Suprapubic skin (tissue), 4 donors: ENCODE data around the gene HCFC1R1. TPM values are rescaled to one million over a fixed set of nuclear protein-coding genes. Genes with fewer than 3 reads are reported as not detected.

Experiments used
- DNase-seq, 2 donors: peaks; one replicate each; pipeline ENCODE4 v3.0.0-alpha.2; 2019; ENCODE audit warnings: low spot score in 2 of 2
- H3K27ac ChIP-seq: fragments of 200-600 bp; sonication (generic); one replicate; pipeline ENCODE4 v1.5.1; 2019
- H3K27me3 ChIP-seq: fragments of 200-600 bp; sonication (generic); one replicate; pipeline ENCODE4 v1.5.1; 2019
- H3K36me3 ChIP-seq: fragments of 200-600 bp; sonication (generic); one replicate; pipeline ENCODE4 v1.5.1; 2019
- H3K4me1 ChIP-seq: fragments of 200-600 bp; sonication (generic); one replicate; pipeline ENCODE4 v1.5.1; 2019
- H3K4me3 ChIP-seq: fragments of 200-600 bp; sonication (generic); one replicate; pipeline ENCODE4 v1.5.1; 2019; ENCODE audit warnings: mild to moderate bottlenecking
- H3K9me3 ChIP-seq: fragments of 200-600 bp; sonication (generic); one replicate; pipeline ENCODE4 v1.5.1; 2019
- CTCF ChIP-seq, 2 donors: fragments of 200-600 bp in 1 of 2; fragments of 450-650 bp in 1 of 2; sonication (generic) in 1 of 2; IDR thresholded peaks; one replicate each; pipeline ENCODE4 v1.5.1; 2016 to 2019; ENCODE audit warnings: antibody characterized with exemption in 2 of 2, mild to moderate bottlenecking in 1 of 2, moderate library complexity in 1 of 2
- EP300 ChIP-seq: sonication (generic); formaldehyde crosslinking; IDR thresholded peaks from one replicate; pipeline ENCODE4 v1.6.1; 2017; ENCODE audit warnings: antibody characterized with exemption
- POLR2A ChIP-seq, 2 donors: fragments of 450-650 bp; IDR thresholded peaks; one replicate each; pipeline ENCODE4 v1.6.1; 2017; ENCODE audit warnings: antibody characterized with exemption in 2 of 2, mild to moderate bottlenecking in 2 of 2, moderate library complexity in 2 of 2
- POLR2AphosphoS5 ChIP-seq, 3 donors: sonication (generic); formaldehyde crosslinking; IDR thresholded peaks; one replicate each; pipeline ENCODE4 v1.6.1; 2017; ENCODE audit warnings: antibody characterized with exemption in 3 of 3
- WGBS: methylation state at CpG from one replicate; pipeline ENCODE4 v1.1.5; 2018; 5-methylcytosine and 5-hydroxymethylcytosine counted together
- total RNA-seq, 4 donors: library from RNA; depleted of rRNA; stranded (reverse); fragments of >200 nt; gene quantifications; one replicate each; pipeline ENCODE4 v1.1.0, GENCODE V29; 2016

Gene HCFC1R1
- total RNA-seq, 4 donors from 2014 or later: 32.6 to 65.4 (median 51.5) TPM

DNA sequence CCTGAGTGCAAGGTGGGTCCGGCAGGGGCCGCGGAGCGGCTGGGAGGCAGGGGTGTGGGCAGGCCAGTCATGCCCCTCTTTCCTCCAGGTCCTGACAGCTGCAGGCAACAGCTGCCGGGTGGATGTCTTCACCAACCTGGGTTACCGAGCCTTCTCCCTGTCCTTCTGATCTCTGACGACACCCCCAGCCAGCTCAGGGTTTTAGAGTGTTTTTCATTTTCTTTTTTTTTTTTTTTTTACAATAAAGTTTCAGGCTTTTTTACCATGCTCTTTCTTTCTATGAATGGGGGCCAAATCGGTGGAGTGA, 3.7 kb upstream of the HCFC1R1 start:
- Histone ChIP-seq H3K27ac (no peak overlapping the region), H3K36me3 (peaks cover 19% of the 10 kb centered on the region), H3K27me3 (peaks cover 21% of the 10 kb centered on the region), H3K9me3 (no peaks in the 10 kb centered on the region), H3K4me1 (peaks cover 61% of the 10 kb centered on the region), H3K4me3 (no peak overlapping the region)
- no peak for TF ChIP-seq POLR2AphosphoS5 (IDR thresholded peaks at IDR 0.05)
- no peak for TF ChIP-seq POLR2A (IDR thresholded peaks at IDR 0.05)
- TF ChIP-seq CTCF (IDR thresholded peaks at IDR 0.05): no peak
- no peak for TF ChIP-seq EP300
- WGBS: 86% methylated on average over 8 of the region's 8 CpGs
- DNase-seq: no peak

- TF ChIP-seq CTCF (IDR thresholded peaks at IDR 0.05) (no peak), POLR2AphosphoS5 (IDR thresholded peaks at IDR 0.05) (no peak), POLR2A (IDR thresholded peaks at IDR 0.05) (no peak), EP300 (no peak)
- 94% methylated on average over 21 of the region's 24 CpGs for WGBS
- H3K4me1 ChIP-seq: peaks cover 63% of the 10 kb centered on the region
These were observed 3.1 kb upstream of the HCFC1R1 start for GRCh38 chr16:3026609-3027488.

GRCh38 chr16:3026003-3026378, 2.2 kb upstream of the HCFC1R1 start:
- no peak overlapping the region for H3K4me3 ChIP-seq
- peaks cover 17% of the 10 kb centered on the region for H3K27me3 ChIP-seq
- WGBS: 90% methylated on average over 8 of the region's 8 CpGs
- H3K27ac ChIP-seq: no peak overlapping the region
- no peaks in the 10 kb centered on the region for H3K9me3 ChIP-seq
- H3K4me1 ChIP-seq: peaks cover 65% of the 10 kb centered on the region
- no peak for DNase-seq
- H3K36me3 ChIP-seq: peaks cover 19% of the 10 kb centered on the region
- TF ChIP-seq EP300: no peak
- no peak for TF ChIP-seq POLR2A (IDR thresholded peaks at IDR 0.05)
- TF ChIP-seq POLR2AphosphoS5 (IDR thresholded peaks at IDR 0.05): no peak
- no peak for TF ChIP-seq CTCF (IDR thresholded peaks at IDR 0.05)

More at GRCh38 chr16:3026609-3027488, 3.1 kb upstream of the HCFC1R1 start:
- Histone ChIP-seq H3K9me3 (no peaks in the 10 kb centered on the region), H3K4me3 (no peak overlapping the region), H3K27ac (no peak overlapping the region), H3K27me3 (peaks cover 21% of the 10 kb centered on the region), H3K36me3 (peaks cover 19% of the 10 kb centered on the region)
- DNase-seq: no peak

GRCh38 chr16:3025032-3026002, 1.6 kb upstream of the HCFC1R1 start:
- Histone ChIP-seq H3K4me1 (peaks cover 72% of the 10 kb centered on the region), H3K27me3 (peaks cover 15% of the 10 kb centered on the region), H3K4me3 (no peak overlapping the region)

More at GRCh38 chr16:3025032-3026002, 1.6 kb upstream of the HCFC1R1 start:
- TF ChIP-seq CTCF (IDR thresholded peaks at IDR 0.05): no peak
- TF ChIP-seq POLR2AphosphoS5 (IDR thresholded peaks at IDR 0.05): no peak
- TF ChIP-seq POLR2A (IDR thresholded peaks at IDR 0.05): no peak
- no peak for TF ChIP-seq EP300
- 87% methylated on average over 13 of the region's 18 CpGs for WGBS
- Histone ChIP-seq H3K27ac (no peak overlapping the region), H3K36me3 (peaks cover 19% of the 10 kb centered on the region), H3K9me3 (no peaks in the 10 kb centered on the region)
- DNase-seq: no peak
